ENCODE data around the gene CD99. TPM values are rescaled to one million over a fixed set of nuclear protein-coding genes. Genes with fewer than 3 reads are reported as not detected.

Gene CD99
- polyA plus RNA-seq, 3 donors = 159 to 217 (median 184) TPM

DNA sequence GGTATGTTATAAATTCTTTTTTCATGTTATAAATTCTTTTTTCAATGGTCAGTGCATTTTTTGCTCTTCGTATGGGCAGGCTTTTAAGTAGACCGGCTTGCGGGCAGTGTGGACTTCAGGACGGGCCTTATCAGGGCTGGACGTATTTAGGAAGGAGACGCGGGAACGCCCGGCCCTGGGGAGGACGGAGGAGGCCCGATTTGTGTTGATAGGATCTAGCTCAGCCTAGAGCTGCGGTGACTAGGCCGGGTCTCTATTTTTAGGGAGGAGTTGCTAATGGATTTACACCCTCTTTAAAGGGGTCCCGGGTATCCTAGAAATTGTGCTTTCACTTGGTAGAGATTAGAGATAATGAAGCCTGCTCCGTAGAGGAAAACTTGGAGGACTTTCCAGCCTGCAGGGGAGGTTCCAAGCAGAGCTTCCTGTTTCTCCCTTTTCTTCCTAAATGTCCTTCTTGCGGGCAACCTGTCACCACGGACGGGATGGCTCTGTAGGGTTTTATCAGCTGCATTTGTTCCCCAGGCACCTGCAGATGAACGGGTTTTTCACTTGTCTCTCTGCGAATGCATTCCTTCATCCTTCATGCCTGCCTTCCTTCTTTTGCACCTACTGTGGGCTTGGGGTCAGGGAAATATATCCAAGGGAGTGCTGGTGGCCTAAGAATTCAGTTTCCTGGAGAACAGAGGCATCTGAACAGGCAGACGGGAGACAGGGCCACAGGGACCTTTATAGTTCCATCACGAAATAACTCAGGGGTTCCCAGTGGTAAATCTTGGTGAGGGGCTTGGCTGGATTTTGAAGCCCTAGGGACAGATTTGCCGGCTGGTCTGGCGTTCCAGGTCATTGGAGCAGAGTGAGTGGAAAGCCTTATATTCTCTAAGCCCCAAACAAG, 1.4 kb downstream of the CD99 start:
- peaks cover 54% of the 10 kb centered on the region for H3K4me1 Mint-ChIP-seq
- Histone ChIP-seq H4K20me1 (ENCODE audit: insufficient read depth, low read length) (peaks cover 21% of the 10 kb centered on the region), H3K9me3 (replicated peaks in 1 of 2; ENCODE audit: control insufficient read depth in 1 of 2, insufficient read depth in 1 of 2, low read length in 2 of 2) (no peaks in the 10 kb centered on the region), H3K36me3 (replicated peaks in 1 of 2; ENCODE audit: control insufficient read depth in 1 of 2, insufficient read depth in 2 of 2, low read length in 2 of 2) (no peaks in the 10 kb centered on the region), H3K4me3 (replicated peaks in 1 of 3; ENCODE audit: low read depth in 2 of 3, low read length in 3 of 3) (peak overlapping the region; percentile 73 to 90 (median 85)), H3K4me1 (ENCODE audit: control insufficient read depth in 1 of 2, insufficient read depth in 2 of 2, low read length in 2 of 2) (peaks cover 52 to 59% of the 10 kb centered on the region in 2 donors), H3K79me2 (ENCODE audit: insufficient read depth, low read length) (peaks cover 55% of the 10 kb centered on the region), H2AFZ (ENCODE audit: insufficient read depth, low read depth, low read length, poor library complexity, severe bottlenecking) (peak overlapping the region; percentile 75), H3K27me3 (ENCODE audit: control insufficient read depth in 2 of 2, insufficient read depth in 2 of 2, low read length in 2 of 2) (no peaks in the 10 kb centered on the region), H3K9ac (ENCODE audit: insufficient read depth, low read length, poor library complexity, severe bottlenecking) (peak overlapping the region; percentile 83), H3K27ac (ENCODE audit: low read depth in 1 of 2, low read length in 2 of 2) (peak overlapping the region; percentile 64 to 83), H3K4me2 (replicated peaks; ENCODE audit: extremely low read depth, low read length, poor library complexity, severe bottlenecking) (peak overlapping the region; percentile 80)
- no peaks in the 10 kb centered on the region for H3K9me3 Mint-ChIP-seq
- peaks cover 16 to 32% of the 10 kb centered on the region in 2 donors for H3K36me3 Mint-ChIP-seq
- peak in 2 of 3 donors; percentile 35 to 50 for DNase-seq
- 11% methylated on average over 9 of the region's 24 CpGs for WGBS (ENCODE audit: insufficient coverage)
- H3K4me3 Mint-ChIP-seq = peak overlapping the region; percentile 98
- intact Hi-C loops (cut with micrococcal nuclease) = loop anchor here (2.0 kb wide), 3 partner anchors 14 to 82 kb away; no protein-coding TSS in a partner anchor
- peaks cover 9 to 22% (median 9%) of the 10 kb centered on the region in 3 donors for H3K27me3 Mint-ChIP-seq (ENCODE audit: low read depth in 3 of 3)
- TF ChIP-seq, protein P1, sequence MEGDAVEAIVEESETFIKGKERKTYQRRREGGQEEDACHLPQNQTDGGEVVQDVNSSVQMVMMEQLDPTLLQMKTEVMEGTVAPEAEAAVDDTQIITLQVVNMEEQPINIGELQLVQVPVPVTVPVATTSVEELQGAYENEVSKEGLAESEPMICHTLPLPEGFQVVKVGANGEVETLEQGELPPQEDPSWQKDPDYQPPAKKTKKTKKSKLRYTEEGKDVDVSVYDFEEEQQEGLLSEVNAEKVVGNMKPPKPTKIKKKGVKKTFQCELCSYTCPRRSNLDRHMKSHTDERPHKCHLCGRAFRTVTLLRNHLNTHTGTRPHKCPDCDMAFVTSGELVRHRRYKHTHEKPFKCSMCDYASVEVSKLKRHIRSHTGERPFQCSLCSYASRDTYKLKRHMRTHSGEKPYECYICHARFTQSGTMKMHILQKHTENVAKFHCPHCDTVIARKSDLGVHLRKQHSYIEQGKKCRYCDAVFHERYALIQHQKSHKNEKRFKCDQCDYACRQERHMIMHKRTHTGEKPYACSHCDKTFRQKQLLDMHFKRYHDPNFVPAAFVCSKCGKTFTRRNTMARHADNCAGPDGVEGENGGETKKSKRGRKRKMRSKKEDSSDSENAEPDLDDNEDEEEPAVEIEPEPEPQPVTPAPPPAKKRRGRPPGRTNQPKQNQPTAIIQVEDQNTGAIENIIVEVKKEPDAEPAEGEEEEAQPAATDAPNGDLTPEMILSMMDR (IDR thresholded peaks at IDR 0.05) = no peak
- H3K27ac Mint-ChIP-seq = peak overlapping the region; percentile 78 to 97 (median 91)

DNA sequence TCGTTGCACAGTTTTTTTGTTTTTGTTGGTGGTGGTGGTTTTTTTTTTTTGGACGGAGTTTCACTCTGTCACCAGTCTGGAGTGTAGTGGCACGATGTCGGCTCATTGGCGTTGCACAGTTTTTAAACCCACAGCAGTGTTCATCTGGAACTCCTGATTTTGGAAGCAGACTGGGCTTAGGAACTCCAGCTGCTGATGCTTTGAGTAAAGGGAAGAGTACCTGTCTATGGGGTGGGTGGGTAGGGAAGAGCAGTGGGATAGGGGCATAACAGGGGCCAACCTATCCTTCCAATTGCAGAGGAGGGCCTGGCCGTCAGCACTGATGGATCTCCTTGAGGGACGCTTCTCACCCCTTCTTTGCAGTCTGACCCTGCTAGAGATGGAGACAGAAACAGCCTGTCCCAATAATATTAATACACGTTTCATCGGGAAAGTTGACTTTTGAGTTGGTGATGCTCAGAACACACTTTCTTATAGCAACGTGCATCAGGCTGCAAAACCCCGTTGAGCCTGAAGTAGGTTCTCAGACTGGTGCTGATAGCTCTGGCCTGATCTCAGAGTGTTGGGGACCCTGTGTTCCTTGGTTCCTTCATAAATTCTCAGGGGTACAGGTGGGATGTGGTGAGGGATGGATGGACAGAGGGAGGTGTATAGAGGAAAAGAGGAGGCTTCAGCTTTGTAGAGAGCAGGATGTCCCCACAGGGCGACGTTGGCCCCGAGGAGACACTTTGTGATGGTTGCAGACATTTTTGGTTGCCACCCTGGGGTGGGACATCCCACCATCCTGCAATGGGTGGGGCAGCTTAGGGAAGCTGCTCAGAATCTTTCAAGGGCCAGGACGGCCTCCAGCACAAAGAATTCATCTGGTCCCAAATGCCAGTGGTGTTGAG, 2.3 kb downstream of the CD99 start:
- H2AFZ ChIP-seq (ENCODE audit: insufficient read depth, low read depth, low read length, poor library complexity, severe bottlenecking) = no peak overlapping the region
- H3K9ac ChIP-seq (ENCODE audit: insufficient read depth, low read length, poor library complexity, severe bottlenecking) = no peak overlapping the region
- Mint-ChIP-seq H3K9me3 (no peaks in the 10 kb centered on the region), H3K4me1 (peaks cover 63% of the 10 kb centered on the region), H3K4me3 (peak overlapping the region; percentile 98), H3K27me3 (ENCODE audit: low read depth in 3 of 3) (peaks cover 9 to 24% (median 9%) of the 10 kb centered on the region in 3 donors), H3K27ac (peak overlapping the region in 5 of 7 donors; percentile 31 to 91 (median 89)), H3K36me3 (peaks cover 25 to 41% of the 10 kb centered on the region in 2 donors)
- peaks cover 64% of the 10 kb centered on the region for H3K79me2 ChIP-seq (ENCODE audit: insufficient read depth, low read length)
- H3K27me3 ChIP-seq (ENCODE audit: control insufficient read depth in 2 of 2, insufficient read depth in 2 of 2, low read length in 2 of 2) = no peaks in the 10 kb centered on the region
- H3K27ac ChIP-seq (ENCODE audit: low read depth in 1 of 2, low read length in 2 of 2) = no peak overlapping the region
- H4K20me1 ChIP-seq (ENCODE audit: insufficient read depth, low read length) = peaks cover 30% of the 10 kb centered on the region
- H3K9me3 ChIP-seq (replicated peaks in 1 of 2; ENCODE audit: control insufficient read depth in 1 of 2, insufficient read depth in 1 of 2, low read length in 2 of 2) = no peaks in the 10 kb centered on the region
- peaks cover 61 to 68% of the 10 kb centered on the region in 2 donors for H3K4me1 ChIP-seq (ENCODE audit: control insufficient read depth in 1 of 2, insufficient read depth in 2 of 2, low read length in 2 of 2)
- no peak for DNase-seq
- no peaks in the 10 kb centered on the region for H3K36me3 ChIP-seq (replicated peaks in 1 of 2; ENCODE audit: control insufficient read depth in 1 of 2, insufficient read depth in 2 of 2, low read length in 2 of 2)
- TF ChIP-seq, protein P1 (IDR thresholded peaks at IDR 0.05) = no peak
- H3K4me3 ChIP-seq (replicated peaks in 1 of 3; ENCODE audit: low read depth in 2 of 3, low read length in 3 of 3) = peak overlapping the region in 1 of 3 experiments; percentile 90
- intact Hi-C loops (cut with micrococcal nuclease) = loop anchor here (2.0 kb wide), 3 partner anchors 13 to 83 kb away; no protein-coding TSS in a partner anchor
- WGBS (ENCODE audit: insufficient coverage) = 83% methylated on average over 7 of the region's 15 CpGs
- peak overlapping the region; percentile 80 for H3K4me2 ChIP-seq (replicated peaks; ENCODE audit: extremely low read depth, low read length, poor library complexity, severe bottlenecking)

Data from CD14-positive monocyte (primary cell).